Neural progenitor cell (in vitro differentiated cells): ENCODE results near the gene BSN. TPM values are rescaled to one million over a fixed set of nuclear protein-coding genes. Genes with fewer than 3 reads are reported as not detected.

Experiments used
- DNase-seq: peaks from one replicate; pipeline ENCODE4 v3.0.0-alpha.2; 2016; ENCODE audit warnings: low spot score
- H2AFZ ChIP-seq: fragments of 200-600 bp; sonication (generic); replicated peaks from 2 replicates; pipeline ENCODE4 v1.6.1; 2016; ENCODE audit warnings: antibody characterized with exemption
- H3F3A ChIP-seq: fragments of 200-600 bp; sonication (generic); 2 replicates; pipeline ENCODE4 v1.6.1; 2016; ENCODE audit warnings: antibody characterized with exemption, low read depth
- H3K27ac ChIP-seq: fragments of 200-600 bp; sonication (generic); 2 replicates; pipeline ENCODE4 v1.5.1; 2016; ENCODE audit warnings: mild to moderate bottlenecking
- H3K27me3 ChIP-seq: fragments of 200-600 bp; sonication (generic); 2 replicates; pipeline ENCODE4 v1.6.1; 2016; ENCODE audit warnings: mild to moderate bottlenecking, moderate library complexity
- H3K36me3 ChIP-seq: fragments of 200-600 bp; sonication (generic); 2 replicates; pipeline ENCODE4 v1.5.1; 2016
- H3K4me1 ChIP-seq: fragments of 200-600 bp; sonication (generic); 2 replicates; pipeline ENCODE4 v1.6.1; 2016; ENCODE audit warnings: mixed run types
- H3K4me2 ChIP-seq: fragments of 200-600 bp; sonication (generic); 2 replicates; pipeline ENCODE4 v1.6.1; 2016
- H3K4me3 ChIP-seq: fragments of 200-600 bp; sonication (generic); 2 replicates; pipeline ENCODE4 v1.5.1; 2016
- H3K79me2 ChIP-seq: fragments of 200-600 bp; sonication (generic); 2 replicates; pipeline ENCODE4 v1.6.1; 2016; ENCODE audit warnings: low read depth
- H3K9ac ChIP-seq: fragments of 200-600 bp; sonication (generic); 2 replicates; pipeline ENCODE4 v1.6.1; 2016
- H3K9me3 ChIP-seq: fragments of 200-600 bp; sonication (generic); 2 replicates; pipeline ENCODE4 v1.5.1; 2016; ENCODE audit warnings: low read depth
- H4K20me1 ChIP-seq: fragments of 200-600 bp; sonication (generic); 2 replicates; pipeline ENCODE4 v1.6.1; 2016; ENCODE audit warnings: low read depth
- H3K27ac Mint-ChIP-seq: 3 replicates; pipeline ENCODE4 v1.8.0; 2021; ENCODE audit warnings: mixed read lengths
- H3K27me3 Mint-ChIP-seq: 2 replicates; pipeline ENCODE4 v1.8.0; 2022; ENCODE audit warnings: low read depth, mild to moderate bottlenecking, inconsistent platforms, moderate library complexity, mixed read lengths; ENCODE audit not compliant: insufficient read depth
- H3K36me3 Mint-ChIP-seq: 3 replicates; pipeline ENCODE4 v1.8.0; 2021; ENCODE audit warnings: mixed read lengths
- H3K4me1 Mint-ChIP-seq: 3 replicates; pipeline ENCODE4 v1.8.0; 2021; ENCODE audit warnings: mixed read lengths
- H3K4me3 Mint-ChIP-seq: 3 replicates; pipeline ENCODE4 v1.8.0; 2021; ENCODE audit warnings: mild to moderate bottlenecking, moderate library complexity, mixed read lengths
- H3K9me3 Mint-ChIP-seq: 3 replicates; pipeline ENCODE4 v1.8.0; 2020; ENCODE audit warnings: mixed read lengths
- CTCF ChIP-seq: fragments of 200-600 bp; sonication (generic); IDR thresholded peaks from 2 replicates; pipeline ENCODE4 v1.5.1; 2017; ENCODE audit warnings: antibody characterized with exemption, mild to moderate bottlenecking
- EZH2 ChIP-seq: fragments of 200-600 bp; sonication (generic); IDR thresholded peaks from 2 replicates; pipeline ENCODE4 v1.6.1; 2017; ENCODE audit warnings: antibody characterized with exemption, mild to moderate bottlenecking, moderate library complexity
- EZH2phosphoT487 ChIP-seq: fragments of 200-600 bp; sonication (generic); IDR thresholded peaks from 2 replicates; pipeline ENCODE4 v1.6.1; 2017; ENCODE audit warnings: antibody characterized with exemption
- total RNA-seq: library from RNA; depleted of rRNA; stranded (reverse); fragments of >200 nt; gene quantifications from 2 replicates; pipeline ENCODE4 v1.2.3, GENCODE V29; 2015; ENCODE audit warnings: low replicate concordance

Gene BSN
- total RNA-seq, 1 donor from 2014 or later, result 0.17 TPM

GRCh38 chr3:49659756-49660155, 105.5 kb downstream of the BSN start:
- peaks cover 2% of the 10 kb centered on the region for H3K27me3 Mint-ChIP-seq
- no peak overlapping the region for H3K4me3 Mint-ChIP-seq
- Histone ChIP-seq H3K4me1 (peaks cover 1% of the 10 kb centered on the region), H3K9ac (no peak overlapping the region), H3K27me3 (no peaks in the 10 kb centered on the region), H3K36me3 (no peaks in the 10 kb centered on the region), H2AFZ (no peak overlapping the region), H3K27ac (no peak overlapping the region), H3F3A (no peaks in the 10 kb centered on the region), H3K4me3 (no peak overlapping the region), H3K4me2 (no peak overlapping the region), H3K79me2 (no peaks in the 10 kb centered on the region), H4K20me1 (no peaks in the 10 kb centered on the region), H3K9me3 (no peaks in the 10 kb centered on the region)
- TF ChIP-seq EZH2phosphoT487, result no peak
- no peak for TF ChIP-seq EZH2
- H3K36me3 Mint-ChIP-seq, result no peaks in the 10 kb centered on the region
- no peak for DNase-seq
- no peak overlapping the region for H3K27ac Mint-ChIP-seq
- peaks cover 4% of the 10 kb centered on the region for H3K4me1 Mint-ChIP-seq
- H3K9me3 Mint-ChIP-seq, result no peaks in the 10 kb centered on the region

DNA sequence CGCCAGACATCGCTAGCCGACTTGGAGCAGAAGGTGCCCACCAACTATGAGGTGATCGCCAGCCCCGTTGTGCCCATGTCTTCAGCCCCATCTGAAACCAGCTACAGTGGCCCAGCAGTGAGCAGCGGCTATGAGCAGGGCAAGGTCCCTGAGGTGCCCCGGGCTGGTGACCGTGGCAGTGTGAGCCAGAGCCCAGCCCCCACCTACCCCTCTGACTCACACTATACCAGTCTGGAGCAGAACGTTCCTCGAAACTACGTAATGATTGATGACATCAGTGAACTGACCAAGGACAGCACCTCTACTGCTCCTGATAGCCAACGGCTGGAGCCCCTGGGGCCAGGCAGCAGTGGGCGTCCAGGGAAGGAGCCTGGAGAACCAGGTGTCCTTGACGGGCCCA, 107.0 kb downstream of the BSN start:
- Histone ChIP-seq H3K36me3 (no peaks in the 10 kb centered on the region), H3K27me3 (no peaks in the 10 kb centered on the region), H3K9me3 (no peaks in the 10 kb centered on the region), H3K27ac (no peak overlapping the region), H3K4me3 (no peak overlapping the region), H3K79me2 (no peaks in the 10 kb centered on the region), H3K4me1 (peaks cover 4% of the 10 kb centered on the region), H2AFZ (no peak overlapping the region), H3K4me2 (no peak overlapping the region), H4K20me1 (no peaks in the 10 kb centered on the region), H3F3A (no peaks in the 10 kb centered on the region), H3K9ac (no peak overlapping the region)
- Mint-ChIP-seq H3K9me3 (no peaks in the 10 kb centered on the region), H3K27ac (no peak overlapping the region), H3K4me1 (peaks cover 9% of the 10 kb centered on the region), H3K27me3 (peaks cover 3% of the 10 kb centered on the region), H3K36me3 (no peaks in the 10 kb centered on the region), H3K4me3 (no peak overlapping the region)
- DNase-seq, result no peak
- no peak for TF ChIP-seq EZH2phosphoT487
- no peak for TF ChIP-seq CTCF
- no peak for TF ChIP-seq EZH2

DNA sequence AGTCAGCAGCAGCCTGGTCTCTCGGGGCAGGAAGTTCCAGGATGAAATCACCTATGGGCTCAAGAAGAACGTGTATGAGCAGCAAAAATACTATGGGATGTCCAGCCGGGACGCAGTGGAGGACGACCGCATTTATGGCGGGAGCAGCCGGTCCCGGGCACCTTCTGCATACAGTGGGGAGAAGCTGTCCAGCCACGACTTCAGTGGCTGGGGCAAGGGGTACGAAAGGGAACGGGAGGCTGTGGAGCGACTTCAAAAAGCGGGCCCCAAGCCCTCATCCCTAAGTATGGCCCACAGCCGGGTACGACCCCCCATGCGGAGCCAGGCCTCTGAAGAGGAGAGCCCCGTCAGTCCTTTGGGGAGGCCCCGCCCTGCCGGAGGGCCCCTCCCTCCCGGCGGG, 107.7 kb downstream of the BSN start:
- Mint-ChIP-seq H3K36me3 (no peaks in the 10 kb centered on the region), H3K9me3 (no peaks in the 10 kb centered on the region), H3K4me1 (peaks cover 16% of the 10 kb centered on the region), H3K27me3 (peaks cover 3% of the 10 kb centered on the region), H3K27ac (no peak overlapping the region), H3K4me3 (no peak overlapping the region)
- Histone ChIP-seq H3K36me3 (no peaks in the 10 kb centered on the region), H3K27me3 (no peaks in the 10 kb centered on the region), H3K4me3 (no peak overlapping the region), H3K27ac (no peak overlapping the region), H3K4me1 (peaks cover 4% of the 10 kb centered on the region), H3K79me2 (no peaks in the 10 kb centered on the region), H3K9me3 (no peaks in the 10 kb centered on the region), H3F3A (no peaks in the 10 kb centered on the region), H3K4me2 (no peak overlapping the region), H3K9ac (no peak overlapping the region), H4K20me1 (no peaks in the 10 kb centered on the region), H2AFZ (no peak overlapping the region)
- TF ChIP-seq CTCF (no peak), EZH2phosphoT487 (no peak), EZH2 (no peak)
- DNase-seq, result no peak

DNA sequence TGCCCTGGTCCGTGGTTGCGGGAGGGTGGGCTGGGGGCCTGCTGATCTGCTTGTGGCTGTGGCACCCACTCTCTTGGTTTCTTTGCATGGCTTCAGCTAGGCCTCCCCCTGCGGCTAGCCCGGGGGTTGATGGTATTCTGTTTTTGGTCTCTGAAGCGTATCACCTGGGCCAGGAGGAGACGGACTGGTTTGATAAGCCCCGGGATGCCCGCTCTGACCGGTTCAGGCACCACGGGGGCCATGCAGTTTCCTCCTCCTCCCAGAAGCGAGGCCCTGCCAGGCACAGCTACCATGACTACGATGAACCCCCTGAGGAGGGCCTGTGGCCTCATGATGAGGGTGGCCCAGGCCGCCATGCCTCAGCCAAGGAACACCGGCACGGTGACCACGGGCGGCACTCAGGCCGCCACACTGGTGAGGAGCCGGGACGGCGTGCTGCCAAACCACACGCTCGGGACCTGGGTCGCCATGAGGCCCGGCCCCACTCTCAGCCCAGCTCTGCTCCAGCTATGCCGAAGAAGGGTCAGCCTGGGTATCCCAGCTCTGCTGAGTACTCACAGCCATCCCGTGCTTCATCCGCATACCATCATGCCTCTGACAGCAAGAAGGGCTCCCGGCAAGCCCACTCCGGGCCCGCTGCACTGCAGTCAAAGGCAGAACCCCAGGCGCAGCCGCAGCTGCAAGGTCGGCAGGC, 108.6 kb downstream of the BSN start:
- H3K9ac ChIP-seq, result no peak overlapping the region
- no peak overlapping the region for H2AFZ ChIP-seq
- H3K36me3 Mint-ChIP-seq, result no peaks in the 10 kb centered on the region
- no peak overlapping the region for H3K27ac ChIP-seq
- peaks cover 4% of the 10 kb centered on the region for H3K4me1 ChIP-seq
- no peaks in the 10 kb centered on the region for H3K79me2 ChIP-seq
- H3K36me3 ChIP-seq, result no peaks in the 10 kb centered on the region
- DNase-seq, result no peak
- H3K4me1 Mint-ChIP-seq, result peaks cover 19% of the 10 kb centered on the region
- H3K9me3 ChIP-seq, result no peaks in the 10 kb centered on the region
- H3K4me3 ChIP-seq, result no peak overlapping the region
- no peaks in the 10 kb centered on the region for H4K20me1 ChIP-seq
- no peaks in the 10 kb centered on the region for H3F3A ChIP-seq
- H3K27me3 Mint-ChIP-seq, result peaks cover 2% of the 10 kb centered on the region
- no peak overlapping the region for H3K4me3 Mint-ChIP-seq
- H3K27ac Mint-ChIP-seq, result no peak overlapping the region
- no peaks in the 10 kb centered on the region for H3K9me3 Mint-ChIP-seq
- no peaks in the 10 kb centered on the region for H3K27me3 ChIP-seq
- no peak for TF ChIP-seq EZH2phosphoT487
- no peak for TF ChIP-seq EZH2
- no peak for TF ChIP-seq CTCF
- H3K4me2 ChIP-seq, result no peak overlapping the region
